Measurements from ENCODE around the gene POU5F2. TPM values are rescaled to one million over a fixed set of nuclear protein-coding genes. Genes with fewer than 3 reads are reported as not detected.

Gene POU5F2
- total RNA-seq, 8 experiments from 2014 or later = 0.21 to 3.2 (median 0.77) TPM

GRCh38 chr5:93705896-93706295 lies 35.5 kb downstream of the POU5F2 start:
- peak in 1 of 8 experiments; percentile 12 for ATAC-seq (replicated peaks in 6 of 8)

GRCh38 chr5:93704996-93705395 lies 36.4 kb downstream of the POU5F2 start:
- no peak for ATAC-seq (replicated peaks in 6 of 8)
- Histone ChIP-seq H3K4me3 (no peak overlapping the region), H3K4me1 (replicated peaks in 1 of 2) (no peaks in the 10 kb centered on the region), H3K27ac (no peak overlapping the region)
- in situ Hi-C loops (cut with MboI; ENCODE audit: low pct_unique_long_range_greater_than_20kb in 2 of 9, low sequenced_read_pairs in 9 of 9, unreplicated experiment in 9 of 9) = no loop called here

More at GRCh38 chr5:93705896-93706295, 35.5 kb downstream of the POU5F2 start:
- 33 to 100% (median 88%) methylated on average over 1 of the region's 1 CpG; no CpG with 5 or more reads in 3 of the 10 experiments for WGBS, 10 experiments
- in situ Hi-C loops (cut with MboI; ENCODE audit: low pct_unique_long_range_greater_than_20kb in 2 of 9, low sequenced_read_pairs in 9 of 9, unreplicated experiment in 9 of 9) = no loop called here
- Histone ChIP-seq H3K4me1 (replicated peaks in 1 of 2) (no peaks in the 10 kb centered on the region), H3K4me3 (no peak overlapping the region), H3K27ac (no peak overlapping the region)

- Histone ChIP-seq H3K27ac (no peak overlapping the region), H3K4me1 (replicated peaks in 1 of 2) (no peaks in the 10 kb centered on the region), H3K4me3 (no peak overlapping the region)
- WGBS, 10 experiments = 74 to 100% (median 93%) methylated on average over 2 to 4 of the region's 4 CpGs; no CpG with 5 or more reads in 1 of the 10 experiments
- in situ Hi-C loops (cut with MboI; ENCODE audit: low pct_unique_long_range_greater_than_20kb in 2 of 9, low sequenced_read_pairs in 9 of 9, unreplicated experiment in 9 of 9) = no loop called here
- ATAC-seq (replicated peaks in 6 of 8) = no peak
Observed at GRCh38 chr5:93691997-93692396, 49.4 kb downstream of the POU5F2 start.

Other genes with a start within 250 kb of the POU5F2 start
- gene NR2F1-AS1, start 160.4 kb downstream of the POU5F2 start, total RNA-seq = 10 to 100 TPM in 7 of 8 experiments, 1 to 10 TPM in 1; 2.7 to 62.0 (median 51.1) TPM
- 100 to 1,000 TPM in 4 of 8 experiments, 10 to 100 TPM in 3, 1 to 10 TPM in 1; 1.0 to 182 (median 108) TPM for gene NR2F1, start 158.4 kb downstream of the POU5F2 start, total RNA-seq